OCI-LY7 (cell line): ENCODE data around the gene ANKRD44.

Experiments used
- CTCF ChIP-seq: fragments of 200-600 bp; sonication (generic); conservative IDR thresholded peaks from 2 replicates; pipeline ENCODE4 v1.5.1; 2014; ENCODE audit warnings: mild to moderate bottlenecking, antibody characterized with exemption, low read length, moderate library complexity, mixed read lengths
- EZH2phosphoT487 ChIP-seq: fragments of 200-600 bp; sonication (generic); IDR thresholded peaks from 2 replicates; pipeline ENCODE4 v1.6.1; 2018; ENCODE audit warnings: low read depth, borderline replicate concordance, mild to moderate bottlenecking, mixed run types, antibody characterized with exemption, low read length, moderate library complexity, mixed read lengths

- no peak for TF ChIP-seq CTCF
- TF ChIP-seq EZH2phosphoT487, result no peak
These were observed 256.1 kb downstream of the ANKRD44 start for GRCh38 chr2:197054437-197054836.
